Psoas muscle (tissue), 8 donors: ENCODE results near the gene SLC7A5. TPM values are rescaled to one million over a fixed set of nuclear protein-coding genes. Genes with fewer than 3 reads are reported as not detected.
"Not testable (repeated sequence)": the region's sequence is repeated elsewhere in the genome, so short reads cannot be mapped to it uniquely, and the experiment has no call there.

ENCODE experiments used
- ATAC-seq, 4 donors: fragments of 200-7000 bp; cut with Tn5 transposase; one replicate each; pipeline ENCODE4 v1.9.1; 2020; ENCODE audit warnings: moderate library complexity in 3 of 4, mild to moderate bottlenecking in 2 of 4
- DNase-seq, 2 donors: peaks; one replicate each; pipeline ENCODE4 v3.0.0-alpha.2; 2020
- H3K27ac ChIP-seq: fragments of 200-600 bp; one replicate; pipeline ENCODE4 v1.8.0; 2022
- H3K27me3 ChIP-seq, 3 donors: fragments of 200-600 bp in 1 of 3; one replicate each; pipeline versions ENCODE4 v1.6.1 to v1.8.0; 2013 to 2022; ENCODE audit warnings: low read length in 2 of 3, mild to moderate bottlenecking in 2 of 3, moderate library complexity in 1 of 3; ENCODE audit not compliant: insufficient read depth in 3 of 3
- H3K36me3 ChIP-seq, 2 donors: fragments of 200-600 bp in 1 of 2; one replicate each; pipeline versions ENCODE4 v1.6.1 to v1.8.0; 2013 to 2022; ENCODE audit warnings: low read depth in 1 of 2, mild to moderate bottlenecking in 1 of 2, moderate library complexity in 1 of 2; ENCODE audit not compliant: insufficient read depth in 1 of 2
- H3K4me1 ChIP-seq: fragments of 200-600 bp; one replicate; pipeline ENCODE4 v1.8.0; 2022
- H3K4me3 ChIP-seq: fragments of 200-600 bp; one replicate; pipeline ENCODE4 v1.8.0; 2022; ENCODE audit warnings: mild to moderate bottlenecking
- H3K9me3 ChIP-seq: fragments of 200-600 bp; one replicate; pipeline ENCODE4 v1.8.0; 2022
- WGBS, 3 donors: extraction: QIAGEN DNeasy Blood & Tissue Kit; methylation state at CpG; one replicate each; pipeline versions ENCODE4 v1.1.6 to v1.1.7; 2013; 5-methylcytosine and 5-hydroxymethylcytosine counted together
- intact Hi-C, 2 donors: fragments of 100-400 bp; cut with DNase I; formaldehyde crosslinking; loops; one replicate each; pipeline versions ENCODE4 v1.11.0 to v1.14.2; 2022
- polyA plus RNA-seq, 3 donors: library from polyadenylated mRNA; stranded (reverse); fragments of 200-250 nt; gene quantifications; one replicate each; pipeline ENCODE4 v1.2.3, GENCODE V29; 2013
- total RNA-seq, 4 donors: library from RNA; stranded (reverse); fragmentation: NEBNext Ultra II Directional in 2 of 4; extraction: Animal tissue kit (Norgen Biotek cat#: 25700) in 2 of 4; gene quantifications; one replicate each; pipeline versions ENCODE4 v1.2.1 to v1.2.4, GENCODE V29; 2021 to 2023
- TF ChIP-seq, protein P1 (sequence below): fragments of 200-600 bp; IDR thresholded peaks from one replicate; pipeline ENCODE4 v1.8.0; 2022; ENCODE audit warnings: antibody characterized with exemption
- donor health status: healthy with polysubstance abuse.
- donor health status: DM: no; HTN: no; CAD: no; lungs with moderate emphysema.
- donor health status: Bipolar disorder and iron deficiency.
- donor health status: healthy.
- donor health status: DM: yes; HTN: yes; CAD: no.
- donor health status: DM: no; HTN: no; CAD: no.
- donor health status: DM: no; HTN: no; CAD: no.
- donor health status: DM: yes; HTN: yes; CAD: no.

SLC7A5 gene
- total and polyA plus RNA-seq, 7 donors = 9.8 to 63.6 (median 20.2) TPM

DNA sequence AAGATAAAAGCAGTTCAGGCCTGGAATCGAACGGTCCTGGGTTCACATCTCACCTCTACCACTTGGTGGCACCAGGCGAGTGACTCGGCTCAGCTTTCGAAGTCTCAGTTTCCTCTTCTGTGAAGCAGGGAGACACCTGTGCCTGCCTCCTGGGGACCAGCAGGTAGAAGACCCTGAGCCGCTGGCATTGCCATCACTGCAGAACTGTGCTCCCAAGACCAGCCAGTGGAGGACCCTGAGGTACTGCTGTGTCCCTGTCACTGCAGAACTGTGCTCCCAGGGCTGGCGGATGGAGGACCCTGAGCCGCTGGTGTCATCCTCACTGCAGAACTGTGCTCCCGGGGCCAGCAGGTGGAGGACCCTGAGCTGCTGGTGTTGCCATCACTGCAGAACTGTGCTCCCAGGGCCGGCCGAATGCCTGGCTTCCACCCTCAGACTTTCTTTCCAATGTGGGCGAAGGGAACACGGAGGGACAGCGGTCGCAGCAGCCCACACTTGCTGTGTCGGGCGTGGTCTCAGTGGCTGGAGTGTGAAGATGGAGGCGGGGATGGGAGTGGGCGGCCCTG is 8.7 kb upstream of the SLC7A5 start:
- 78 to 84% (median 80%) methylated on average over 19 of the region's 19 CpGs for WGBS, 3 donors

DNA sequence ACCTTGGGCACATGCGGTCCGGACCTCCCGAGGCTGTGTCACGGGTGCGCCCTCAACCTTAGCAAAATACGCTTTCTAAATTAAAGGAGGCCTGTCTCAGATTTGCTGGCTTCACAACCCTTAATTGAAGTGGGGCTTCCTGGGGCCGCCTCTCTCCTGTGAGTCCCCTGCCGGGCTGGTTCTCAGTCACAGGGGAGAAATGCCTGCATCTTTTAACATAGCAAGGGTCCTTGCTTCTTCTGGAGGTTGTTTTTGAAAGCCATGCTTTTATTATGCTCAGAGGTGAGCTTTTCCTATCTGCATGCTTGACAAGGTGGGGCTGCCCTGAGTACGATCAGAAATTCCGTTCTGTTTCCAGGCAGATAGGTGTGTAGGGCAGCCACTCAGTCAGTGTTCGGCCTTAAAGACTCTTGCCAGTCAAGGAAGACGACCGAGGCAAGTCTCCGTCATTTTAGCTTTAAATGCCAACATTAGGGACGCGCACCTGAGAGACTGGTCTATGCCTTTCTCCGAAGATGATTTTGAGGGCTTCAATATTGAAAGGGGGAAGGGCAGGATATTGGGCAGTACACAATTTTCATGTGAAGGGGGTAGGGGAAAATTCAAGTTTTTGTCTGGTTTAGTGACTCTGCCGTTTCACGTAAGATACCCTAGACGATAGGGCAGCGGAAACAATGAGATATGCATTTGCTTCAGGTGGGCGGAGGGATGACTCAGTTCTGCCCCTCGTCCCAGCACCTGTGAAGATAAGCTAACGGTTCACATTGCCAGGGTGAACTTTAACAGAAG is 5.5 kb upstream of the SLC7A5 start:
- ATAC-seq (no peak), DNase-seq (no peak)
- WGBS, 3 donors = 46 to 56% (median 53%) methylated on average over 24 of the region's 24 CpGs
- H3K9me3 ChIP-seq = no peaks in the 10 kb centered on the region
- TF ChIP-seq, protein P1, sequence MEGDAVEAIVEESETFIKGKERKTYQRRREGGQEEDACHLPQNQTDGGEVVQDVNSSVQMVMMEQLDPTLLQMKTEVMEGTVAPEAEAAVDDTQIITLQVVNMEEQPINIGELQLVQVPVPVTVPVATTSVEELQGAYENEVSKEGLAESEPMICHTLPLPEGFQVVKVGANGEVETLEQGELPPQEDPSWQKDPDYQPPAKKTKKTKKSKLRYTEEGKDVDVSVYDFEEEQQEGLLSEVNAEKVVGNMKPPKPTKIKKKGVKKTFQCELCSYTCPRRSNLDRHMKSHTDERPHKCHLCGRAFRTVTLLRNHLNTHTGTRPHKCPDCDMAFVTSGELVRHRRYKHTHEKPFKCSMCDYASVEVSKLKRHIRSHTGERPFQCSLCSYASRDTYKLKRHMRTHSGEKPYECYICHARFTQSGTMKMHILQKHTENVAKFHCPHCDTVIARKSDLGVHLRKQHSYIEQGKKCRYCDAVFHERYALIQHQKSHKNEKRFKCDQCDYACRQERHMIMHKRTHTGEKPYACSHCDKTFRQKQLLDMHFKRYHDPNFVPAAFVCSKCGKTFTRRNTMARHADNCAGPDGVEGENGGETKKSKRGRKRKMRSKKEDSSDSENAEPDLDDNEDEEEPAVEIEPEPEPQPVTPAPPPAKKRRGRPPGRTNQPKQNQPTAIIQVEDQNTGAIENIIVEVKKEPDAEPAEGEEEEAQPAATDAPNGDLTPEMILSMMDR = no peak
- intact Hi-C loops = no loop called here
- H3K4me3 ChIP-seq = no peak overlapping the region
- no peak overlapping the region for H3K27ac ChIP-seq
- no peaks in the 10 kb centered on the region for H3K4me1 ChIP-seq
- H3K36me3 ChIP-seq = no peaks in the 10 kb centered on the region
- H3K27me3 ChIP-seq = peaks cover 0 to 8% (median 5%) of the 10 kb centered on the region in 3 donors

More for the DNA sequence above, 8.7 kb upstream of the SLC7A5 start:
- Histone ChIP-seq H3K36me3 (no peaks in the 10 kb centered on the region), H3K9me3 (no peaks in the 10 kb centered on the region), H3K4me1 (no peaks in the 10 kb centered on the region), H3K27me3 (peaks cover 0 to 14% (median 7%) of the 10 kb centered on the region in 3 donors), H3K27ac (no peak overlapping the region), H3K4me3 (no peak overlapping the region)
- TF ChIP-seq, protein P1 = no peak
- intact Hi-C loops = no loop called here
- no peak for DNase-seq
- peak in 1 of 4 donors; percentile 31 for ATAC-seq

DNA sequence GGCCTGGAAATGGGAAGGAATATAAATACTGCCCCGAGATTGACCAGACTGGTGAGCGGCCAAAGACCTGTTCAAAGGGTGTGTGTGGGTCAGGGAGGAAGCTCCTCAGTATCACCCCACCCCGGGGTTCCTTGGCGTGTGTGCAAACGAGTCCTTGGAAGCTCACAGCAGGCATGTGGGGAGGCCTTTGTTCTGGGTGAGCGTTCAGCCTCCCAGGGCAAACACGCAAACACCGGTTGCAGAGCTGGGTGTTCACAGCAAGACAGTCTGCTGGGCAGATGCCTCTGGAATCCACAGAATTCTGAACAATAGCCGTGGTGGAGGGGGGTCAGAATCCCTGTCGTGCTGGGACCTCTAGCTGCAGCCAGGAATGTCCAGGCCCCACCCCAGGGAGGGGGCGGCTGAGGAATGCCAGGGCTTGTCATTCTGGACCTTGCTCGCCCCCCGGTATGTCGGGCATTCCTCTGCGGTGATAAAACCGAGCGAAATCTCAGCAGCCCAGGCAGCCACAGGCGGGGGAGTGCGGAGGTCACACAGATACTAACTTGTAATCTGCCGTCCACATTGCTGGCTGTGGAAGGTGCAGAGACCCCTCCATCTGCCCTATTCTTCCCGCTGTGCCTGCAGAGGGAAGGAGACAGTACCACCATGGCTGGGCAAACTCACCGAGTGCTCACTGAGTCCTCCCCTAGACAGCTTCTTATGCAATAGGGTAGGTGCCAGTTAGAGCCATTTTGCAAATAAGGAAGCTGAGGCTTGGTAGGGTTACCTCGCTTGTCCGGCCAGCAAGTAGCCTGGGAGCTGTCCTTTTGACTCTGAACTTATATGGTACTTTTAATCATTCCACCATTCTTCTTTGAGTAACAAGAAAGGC is 1.3 kb upstream of the SLC7A5 start:
- H3K27ac ChIP-seq = peak overlapping the region; percentile 23
- H3K4me3 ChIP-seq, DNase-seq, H3K36me3 ChIP-seq, H3K9me3 ChIP-seq, H3K27me3 ChIP-seq, ATAC-seq, H3K4me1 ChIP-seq: not testable (repeated sequence)
- WGBS, 3 donors = 81 to 86% (median 82%) methylated on average over 22 to 23 of the region's 24 CpGs
- intact Hi-C loops = loop anchor here (1.0 to 2.0 kb wide), 2 partner anchors 90 to 91 kb away; no protein-coding TSS in a partner anchor

DNA sequence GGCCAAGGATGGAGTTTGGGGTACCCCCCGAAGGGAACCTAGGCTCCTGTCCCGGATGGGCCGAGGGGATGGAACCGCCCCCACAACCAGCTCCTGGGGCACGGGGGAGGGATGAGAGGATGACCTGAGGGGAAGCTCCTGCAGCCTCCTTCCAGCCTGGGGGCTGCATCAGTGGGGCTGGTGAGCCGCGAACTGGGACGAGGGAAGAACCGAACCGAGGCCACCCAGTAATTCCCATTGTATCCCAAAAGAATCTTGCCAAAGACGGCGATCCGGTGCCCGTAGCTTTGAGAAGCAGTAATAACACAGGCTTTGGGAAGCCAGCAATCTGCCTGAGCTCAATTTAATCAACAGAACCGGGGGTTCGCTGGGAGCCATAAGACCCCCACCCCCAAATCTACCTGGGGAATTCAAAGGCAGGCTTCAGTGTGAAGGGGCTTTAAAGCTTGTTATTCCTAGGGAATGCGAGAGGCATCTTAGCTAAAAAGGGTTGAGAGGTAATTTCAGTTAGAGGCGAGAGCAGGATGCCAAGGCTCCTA is 641 bp upstream of the SLC7A5 start:
- ATAC-seq = not testable (repeated sequence)

DNA sequence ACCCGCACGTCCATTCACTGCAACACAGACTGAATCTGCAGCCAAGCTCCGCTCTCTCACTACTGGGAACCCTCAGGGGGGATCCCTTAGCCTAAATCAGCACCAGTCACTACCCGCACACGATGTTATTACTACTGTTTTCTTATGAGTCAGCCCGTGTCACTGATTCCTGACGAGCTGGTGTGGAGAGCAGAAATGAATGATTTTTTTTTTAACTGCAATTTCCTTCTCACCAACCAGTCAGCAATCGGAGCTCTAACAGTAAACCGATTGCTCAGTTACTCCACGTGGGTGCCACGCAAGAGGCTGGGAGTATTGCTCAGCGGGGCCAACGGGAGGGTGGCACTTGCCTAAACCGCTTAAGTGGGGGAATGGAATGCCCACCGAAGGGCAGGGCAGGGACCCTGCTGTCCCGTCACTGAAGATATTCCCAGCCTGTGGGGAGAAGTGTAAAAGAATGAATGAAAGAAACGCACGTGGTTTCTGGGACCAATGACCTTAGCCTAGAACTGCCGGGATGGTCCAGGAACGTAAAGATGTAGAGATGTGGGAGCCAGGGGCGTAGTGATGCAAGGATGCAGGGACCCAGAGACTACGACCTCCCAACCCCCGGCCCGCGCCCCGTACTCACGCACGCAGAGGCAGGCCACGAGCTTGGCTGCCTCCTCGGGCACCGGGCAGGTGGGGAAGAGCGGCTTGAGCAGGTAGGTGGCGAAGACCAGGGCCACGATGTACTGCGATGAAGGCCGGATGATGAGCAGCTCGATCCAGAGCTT is 865 bp downstream of the SLC7A5 start:
- DNase-seq, H3K27me3 ChIP-seq, intact Hi-C loops, H3K4me1 ChIP-seq, H3K9me3 ChIP-seq, H3K36me3 ChIP-seq: not testable (repeated sequence)
- H3K4me3 ChIP-seq = peak overlapping the region; percentile 78
- WGBS, 3 donors = 15 to 28% (median 15%) methylated on average over 31 to 37 of the region's 37 CpGs
- peak overlapping the region; percentile 71 for H3K27ac ChIP-seq
- peak; percentile 35 to 58 (median 46) for ATAC-seq

More for the DNA sequence above, 641 bp upstream of the SLC7A5 start:
- not testable (repeated sequence) for H3K4me3 ChIP-seq, H3K27ac ChIP-seq, DNase-seq, H3K36me3 ChIP-seq, H3K4me1 ChIP-seq, H3K9me3 ChIP-seq, H3K27me3 ChIP-seq
- WGBS, 3 donors = 75 to 84% (median 76%) methylated on average over 14 to 18 of the region's 18 CpGs
- intact Hi-C loops = loop anchor here in 1 of 2 donors (2.0 kb wide), 1 partner anchor 89 kb away; no protein-coding TSS in a partner anchor

DNA sequence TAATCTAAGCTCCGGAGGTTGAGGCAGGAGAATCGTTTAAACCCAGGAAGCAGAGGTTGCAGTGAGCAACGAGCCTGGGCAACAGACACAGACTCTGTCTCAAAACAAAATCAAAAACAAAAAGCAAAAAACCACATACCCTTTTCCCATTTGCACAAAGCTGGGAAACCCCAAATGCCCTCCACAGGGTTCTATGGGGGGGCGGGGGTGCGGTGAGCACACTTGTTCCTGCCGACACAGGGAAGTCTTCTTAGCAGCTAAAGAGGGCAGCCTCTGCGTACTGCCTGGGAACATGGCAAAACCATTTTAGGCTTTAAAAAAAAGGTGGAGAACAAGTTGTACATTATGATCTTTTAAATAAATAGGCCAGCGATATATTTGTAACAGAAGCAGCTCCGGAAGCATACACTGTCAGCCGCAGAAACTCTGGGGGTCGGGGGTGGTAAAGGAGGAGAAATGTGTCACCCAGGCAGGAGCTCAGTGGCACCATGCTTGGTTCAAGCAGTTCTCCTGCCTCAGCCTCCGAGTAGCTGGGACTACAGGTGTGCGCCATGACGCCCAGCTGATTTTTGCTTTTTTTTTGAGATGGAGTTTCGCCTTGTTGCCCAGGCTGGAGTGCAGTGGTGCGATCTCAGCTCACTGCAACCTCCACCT is 3.3 kb downstream of the SLC7A5 start:
- H3K36me3 ChIP-seq, H3K4me3 ChIP-seq, H3K27me3 ChIP-seq, H3K9me3 ChIP-seq, ATAC-seq, intact Hi-C loops, DNase-seq, H3K27ac ChIP-seq: not testable (repeated sequence)
- WGBS, 3 donors = 85 to 90% (median 85%) methylated on average over 15 to 16 of the region's 16 CpGs
- peaks cover 16% of the 10 kb centered on the region for H3K4me1 ChIP-seq
